Stimulated activated naive B cell treated with anti-CD40 and anti-IgM and Interleukin-4, amounts not matched to agents 10 μg/mL and 1 μg/mL and 100 μg/mL, for 72 hours (primary cell): ENCODE data around the gene FAM89B.

Source experiments
- ATAC-seq, 2 donors: fragments of 150-1000 bp; cut with Tn5 transposase; replicated peaks; 2 replicates each; pipeline ENCODE4 v1.10.0; 2021; ENCODE audit warnings: moderate library complexity in 1 of 2
- DNase-seq: peaks from one replicate; pipeline ENCODE4 v3.0.0; 2021
- H3K27ac Mint-ChIP-seq: one replicate; pipeline ENCODE4 v1.8.0; 2022; ENCODE audit warnings: mild to moderate bottlenecking, mixed read lengths
- H3K27me3 Mint-ChIP-seq, 2 donors: one replicate each; pipeline ENCODE4 v1.8.0; 2022; ENCODE audit warnings: mixed read lengths in 2 of 2
- H3K36me3 Mint-ChIP-seq, 2 donors: one replicate each; pipeline ENCODE4 v1.8.0; 2022; ENCODE audit warnings: mixed read lengths in 2 of 2, mild to moderate bottlenecking in 1 of 2
- H3K4me1 Mint-ChIP-seq, 2 donors: one replicate each; pipeline ENCODE4 v1.8.0; 2022; ENCODE audit warnings: mixed read lengths in 2 of 2, mild to moderate bottlenecking in 1 of 2
- H3K4me3 Mint-ChIP-seq, 2 donors: one replicate each; pipeline ENCODE4 v1.8.0; 2022; ENCODE audit warnings: mild to moderate bottlenecking in 2 of 2, mixed read lengths in 2 of 2, moderate library complexity in 1 of 2
- H3K9me3 Mint-ChIP-seq, 2 donors: one replicate each; pipeline ENCODE4 v1.8.0; 2022; ENCODE audit warnings: mixed read lengths in 2 of 2, mild to moderate bottlenecking in 1 of 2

FAM89B gene

GRCh38 chr11:65535102-65535501 lies 37.2 kb upstream of the FAM89B start:
- Mint-ChIP-seq H3K27me3 (no peaks in the 10 kb centered on the region), H3K4me3 (no peak overlapping the region), H3K9me3 (no peaks in the 10 kb centered on the region), H3K27ac (peak overlapping the region; percentile 81), H3K36me3 (peaks cover 41 to 61% of the 10 kb centered on the region in 2 donors), H3K4me1 (peaks cover 6 to 24% of the 10 kb centered on the region in 2 donors)
- ATAC-seq = no peak
- no peak for DNase-seq

GRCh38 chr11:65536412-65537295 lies 35.7 kb upstream of the FAM89B start:
- DNase-seq = no peak

DNA sequence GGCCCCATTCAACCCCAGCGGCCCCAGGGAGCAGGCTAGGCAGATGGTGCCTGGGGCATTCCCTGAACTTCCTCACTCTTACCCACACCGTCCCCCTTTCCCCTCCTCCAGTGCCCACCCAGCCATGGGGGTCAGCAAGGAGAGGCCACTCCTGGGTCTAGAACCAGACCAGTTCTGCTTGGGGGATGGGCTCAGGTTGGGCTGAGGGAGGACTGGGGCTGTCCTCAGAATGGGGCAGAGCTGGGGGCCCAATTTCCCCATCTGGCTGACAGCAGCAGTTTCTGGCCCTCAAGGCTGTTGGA lies 35.1 kb upstream of the FAM89B start:
- H3K4me1 Mint-ChIP-seq = peaks cover 13 to 43% of the 10 kb centered on the region in 2 donors
- no peaks in the 10 kb centered on the region for H3K9me3 Mint-ChIP-seq
- no peaks in the 10 kb centered on the region for H3K27me3 Mint-ChIP-seq
- peak overlapping the region; percentile 25 to 55 for H3K4me3 Mint-ChIP-seq
- DNase-seq = no peak
- ATAC-seq = no peak
- H3K36me3 Mint-ChIP-seq = peaks cover 29 to 45% of the 10 kb centered on the region in 2 donors
- H3K27ac Mint-ChIP-seq = peak overlapping the region; percentile 25

More at GRCh38 chr11:65536412-65537295, 35.7 kb upstream of the FAM89B start:
- H3K4me1 Mint-ChIP-seq = peaks cover 10 to 37% of the 10 kb centered on the region in 2 donors
- H3K9me3 Mint-ChIP-seq = no peaks in the 10 kb centered on the region
- peaks cover 33 to 48% of the 10 kb centered on the region in 2 donors for H3K36me3 Mint-ChIP-seq
- ATAC-seq = no peak
- H3K27me3 Mint-ChIP-seq = no peaks in the 10 kb centered on the region
- H3K4me3 Mint-ChIP-seq = peak overlapping the region in 1 of 2 donors; percentile 39
- H3K27ac Mint-ChIP-seq = peak overlapping the region; percentile 52

DNA sequence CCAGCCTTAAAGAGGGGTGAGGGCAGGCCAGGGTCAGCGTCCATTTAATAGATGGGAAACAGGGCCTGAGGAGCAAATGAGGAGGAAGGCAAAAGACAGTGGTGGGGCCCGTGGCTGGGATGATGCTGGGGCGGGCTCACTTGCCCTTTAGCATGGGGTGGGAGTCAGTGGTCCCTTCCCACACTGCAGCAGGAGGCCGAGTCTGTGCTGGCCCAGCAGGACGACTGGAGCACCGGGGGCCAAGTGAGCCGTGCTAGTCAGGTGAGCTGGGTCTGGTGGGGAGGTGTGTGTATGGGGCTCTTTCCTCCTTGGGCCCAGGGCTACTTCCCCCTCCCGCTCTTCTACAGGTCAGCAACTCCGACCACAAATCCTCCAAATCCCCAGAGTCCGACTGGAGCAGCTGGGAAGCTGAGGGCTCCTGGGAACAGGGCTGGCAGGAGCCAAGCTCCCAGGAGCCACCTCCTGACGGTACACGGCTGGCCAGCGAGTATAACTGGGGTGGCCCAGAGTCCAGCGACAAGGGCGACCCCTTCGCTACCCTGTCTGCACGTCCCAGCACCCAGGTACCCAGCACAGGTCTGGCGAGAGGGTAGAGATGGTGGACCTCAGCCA lies 34.6 kb upstream of the FAM89B start:
- ATAC-seq (no peak), DNase-seq (no peak)
- peak overlapping the region; percentile 39 to 55 for H3K4me3 Mint-ChIP-seq
- peaks cover 15 to 48% of the 10 kb centered on the region in 2 donors for H3K4me1 Mint-ChIP-seq
- H3K27me3 Mint-ChIP-seq = no peaks in the 10 kb centered on the region
- H3K9me3 Mint-ChIP-seq = no peaks in the 10 kb centered on the region
- H3K27ac Mint-ChIP-seq = peak overlapping the region; percentile 59
- peaks cover 32 to 44% of the 10 kb centered on the region in 2 donors for H3K36me3 Mint-ChIP-seq

- Mint-ChIP-seq H3K27ac (peak overlapping the region; percentile 59), H3K4me3 (peak overlapping the region; percentile 39), H3K9me3 (no peaks in the 10 kb centered on the region), H3K36me3 (peaks cover 28 to 43% of the 10 kb centered on the region in 2 donors), H3K4me1 (peaks cover 18 to 49% of the 10 kb centered on the region in 2 donors), H3K27me3 (no peaks in the 10 kb centered on the region)
- DNase-seq (no peak), ATAC-seq (no peak)
Measured at GRCh38 chr11:65538232-65538914, 34.0 kb upstream of the FAM89B start.

GRCh38 chr11:65538915-65539743 lies 33.2 kb upstream of the FAM89B start:
- no peaks in the 10 kb centered on the region for H3K9me3 Mint-ChIP-seq
- ATAC-seq (no peak), DNase-seq (no peak)
- H3K4me3 Mint-ChIP-seq = peak overlapping the region; percentile 41 to 88
- peaks cover 24 to 44% of the 10 kb centered on the region in 2 donors for H3K36me3 Mint-ChIP-seq
- H3K27ac Mint-ChIP-seq = peak overlapping the region; percentile 62
- H3K4me1 Mint-ChIP-seq = peaks cover 23 to 54% of the 10 kb centered on the region in 2 donors
- no peaks in the 10 kb centered on the region for H3K27me3 Mint-ChIP-seq

- H3K27ac Mint-ChIP-seq = peak overlapping the region; percentile 96
- no peaks in the 10 kb centered on the region for H3K27me3 Mint-ChIP-seq
- peaks cover 28 to 56% of the 10 kb centered on the region in 2 donors for H3K4me1 Mint-ChIP-seq
- peak; percentile 80 to 81 for ATAC-seq
- H3K4me3 Mint-ChIP-seq = peak overlapping the region; percentile 88
- no peaks in the 10 kb centered on the region for H3K9me3 Mint-ChIP-seq
- no peak for DNase-seq
- H3K36me3 Mint-ChIP-seq = peaks cover 23 to 39% of the 10 kb centered on the region in 2 donors
Measured at GRCh38 chr11:65539744-65540289, 32.5 kb upstream of the FAM89B start.

DNA sequence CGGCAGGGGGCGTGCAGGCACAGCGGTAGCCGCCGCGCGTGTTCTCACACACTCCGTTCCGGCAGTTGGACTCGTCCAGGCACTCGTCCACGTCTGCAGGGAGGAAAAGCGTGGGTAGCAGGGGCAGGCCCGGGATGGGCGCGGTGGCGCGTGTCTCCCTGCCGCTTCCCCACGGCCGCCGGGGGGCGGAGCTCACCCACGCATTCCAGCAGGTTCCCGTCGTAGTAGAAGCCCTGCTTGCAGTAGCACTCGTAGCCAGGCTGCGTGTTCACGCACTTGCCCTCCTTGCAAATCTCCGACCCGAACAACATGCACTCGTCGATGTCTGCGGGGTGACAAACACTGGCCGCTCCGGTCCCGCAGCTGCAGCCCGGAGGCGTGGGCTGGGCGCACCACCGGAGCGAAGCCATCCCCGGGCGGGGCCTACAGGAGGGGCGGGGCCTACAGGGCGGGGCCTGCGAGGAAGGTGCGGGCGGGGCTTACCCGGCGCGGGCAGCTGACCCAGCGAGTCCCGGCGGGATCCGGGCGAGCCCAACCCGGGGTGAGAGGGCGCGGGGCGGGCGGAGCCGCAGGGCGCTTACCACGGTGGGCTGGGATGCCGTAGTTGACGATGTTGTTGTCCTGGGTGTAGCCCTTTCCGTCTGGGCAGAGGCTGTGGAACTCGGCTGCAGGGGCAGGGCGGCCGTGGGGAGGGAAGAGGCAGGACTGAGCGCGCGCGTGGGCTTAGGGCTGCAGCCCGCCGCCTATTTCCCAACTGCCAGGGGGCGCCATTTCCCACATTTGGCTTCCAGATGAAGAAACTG lies 31.8 kb upstream of the FAM89B start:
- Mint-ChIP-seq H3K27me3 (no peaks in the 10 kb centered on the region), H3K36me3 (peaks cover 20 to 34% of the 10 kb centered on the region in 2 donors), H3K4me3 (peak overlapping the region; percentile 88), H3K9me3 (no peaks in the 10 kb centered on the region), H3K27ac (peak overlapping the region; percentile 96), H3K4me1 (peaks cover 34 to 61% of the 10 kb centered on the region in 2 donors)
- ATAC-seq (peak; percentile 74 to 87), DNase-seq (peak; percentile 88)

DNA sequence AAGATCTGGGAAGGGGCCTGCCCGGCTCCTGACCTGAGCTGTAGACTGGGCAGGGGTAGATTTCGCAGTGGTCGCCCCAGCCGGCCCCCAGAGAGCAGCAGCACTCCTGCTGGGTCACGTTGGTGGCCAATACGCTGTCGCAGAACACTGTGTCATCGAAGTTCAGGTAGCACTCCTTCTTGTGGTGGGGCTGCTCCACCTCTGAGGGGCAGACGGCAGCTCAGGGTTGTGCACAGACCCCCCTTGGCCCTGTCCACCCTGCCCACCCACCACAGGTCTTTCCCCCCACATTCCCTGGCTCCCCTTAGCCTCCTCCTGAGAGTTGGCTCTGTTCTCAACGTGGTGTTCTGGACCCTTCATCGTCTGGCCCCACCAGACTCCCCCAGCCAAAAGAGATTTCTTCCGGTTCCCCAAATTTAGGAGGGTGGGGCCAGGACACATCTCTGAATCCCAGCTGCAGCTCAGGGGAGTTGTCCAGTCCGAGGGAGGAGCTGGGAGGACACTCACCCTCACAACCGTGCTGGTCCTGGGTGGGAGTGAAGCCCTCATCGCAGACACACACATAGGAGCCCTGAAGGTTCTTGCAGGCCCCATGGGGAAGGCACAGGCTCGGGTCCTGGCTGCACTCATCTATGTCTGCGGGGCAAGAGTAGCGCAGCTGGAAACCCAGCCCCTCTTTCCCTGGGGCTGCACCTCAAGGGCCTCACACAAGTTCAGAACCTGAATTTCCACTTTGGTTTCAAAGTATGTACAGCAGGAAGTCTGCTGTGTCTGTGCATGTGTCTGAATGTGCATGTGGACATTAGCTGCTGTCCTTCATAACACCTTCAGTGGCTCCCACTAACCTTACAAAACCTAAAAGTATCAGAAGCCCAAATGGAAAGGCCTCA lies 31.0 kb upstream of the FAM89B start:
- peaks cover 17 to 29% of the 10 kb centered on the region in 2 donors for H3K36me3 Mint-ChIP-seq
- H3K4me3 Mint-ChIP-seq = peak overlapping the region; percentile 88
- ATAC-seq (peak; percentile 0 to 1), DNase-seq (no peak)
- no peaks in the 10 kb centered on the region for H3K27me3 Mint-ChIP-seq
- no peaks in the 10 kb centered on the region for H3K9me3 Mint-ChIP-seq
- H3K27ac Mint-ChIP-seq = peak overlapping the region; percentile 96
- H3K4me1 Mint-ChIP-seq = peaks cover 41 to 68% of the 10 kb centered on the region in 2 donors

GRCh38 chr11:65542738-65543390 lies 29.5 kb upstream of the FAM89B start:
- Mint-ChIP-seq H3K27me3 (no peaks in the 10 kb centered on the region), H3K4me1 (peaks cover 40 to 68% of the 10 kb centered on the region in 2 donors), H3K4me3 (no peak overlapping the region), H3K36me3 (peaks cover 13 to 17% of the 10 kb centered on the region in 2 donors), H3K9me3 (no peaks in the 10 kb centered on the region), H3K27ac (no peak overlapping the region)
- DNase-seq (no peak), ATAC-seq (no peak)

DNA sequence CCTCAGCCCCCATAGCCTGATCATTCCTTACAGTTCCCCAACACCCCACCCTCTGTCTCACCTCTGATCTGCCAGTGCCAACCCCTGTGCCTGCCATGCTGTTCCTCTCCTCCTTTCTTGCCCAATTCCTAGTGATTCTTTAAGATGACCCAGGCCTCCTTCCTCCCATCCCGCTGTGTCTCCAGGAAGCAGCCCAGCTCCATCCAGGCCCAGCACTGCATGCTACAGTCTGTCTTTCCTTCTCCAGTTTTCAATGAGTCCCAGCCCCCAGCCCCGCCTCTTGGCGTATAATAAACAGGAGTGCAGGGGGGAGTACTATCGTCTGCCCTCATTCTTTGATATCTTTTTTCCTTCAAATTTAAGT lies 26.5 kb upstream of the FAM89B start:
- no peaks in the 10 kb centered on the region for H3K9me3 Mint-ChIP-seq
- peak in 1 of 2 donors; percentile 0 for ATAC-seq
- H3K4me3 Mint-ChIP-seq = peak overlapping the region; percentile 80 to 83
- H3K36me3 Mint-ChIP-seq = peaks cover 14 to 16% of the 10 kb centered on the region in 2 donors
- no peaks in the 10 kb centered on the region for H3K27me3 Mint-ChIP-seq
- no peak for DNase-seq
- H3K4me1 Mint-ChIP-seq = peaks cover 54 to 72% of the 10 kb centered on the region in 2 donors
- peak overlapping the region; percentile 82 for H3K27ac Mint-ChIP-seq
